D721Med (cell line): ENCODE measurements around the gene FLYWCH1.

Experiments
- DNase-seq: peaks from one replicate; pipeline ENCODE4 v3.0.0; 2011; ENCODE audit warnings: low spot score; ENCODE audit not compliant: insufficient read length
- FAIRE-seq: peaks from 2 replicates; lab custom pipeline; 2011; peaks lifted over from hg19 to GRCh38; lab: Jason Lieb, UNC
- TF ChIP-seq, protein P1 (sequence below): IDR thresholded peaks from 2 replicates; pipeline ENCODE4 v1.5.1; 2012; ENCODE audit warnings: mild to moderate bottlenecking, control low read depth; ENCODE audit not compliant: insufficient read depth; ENCODE audit errors: missing control alignments

FLYWCH1 gene

DNA sequence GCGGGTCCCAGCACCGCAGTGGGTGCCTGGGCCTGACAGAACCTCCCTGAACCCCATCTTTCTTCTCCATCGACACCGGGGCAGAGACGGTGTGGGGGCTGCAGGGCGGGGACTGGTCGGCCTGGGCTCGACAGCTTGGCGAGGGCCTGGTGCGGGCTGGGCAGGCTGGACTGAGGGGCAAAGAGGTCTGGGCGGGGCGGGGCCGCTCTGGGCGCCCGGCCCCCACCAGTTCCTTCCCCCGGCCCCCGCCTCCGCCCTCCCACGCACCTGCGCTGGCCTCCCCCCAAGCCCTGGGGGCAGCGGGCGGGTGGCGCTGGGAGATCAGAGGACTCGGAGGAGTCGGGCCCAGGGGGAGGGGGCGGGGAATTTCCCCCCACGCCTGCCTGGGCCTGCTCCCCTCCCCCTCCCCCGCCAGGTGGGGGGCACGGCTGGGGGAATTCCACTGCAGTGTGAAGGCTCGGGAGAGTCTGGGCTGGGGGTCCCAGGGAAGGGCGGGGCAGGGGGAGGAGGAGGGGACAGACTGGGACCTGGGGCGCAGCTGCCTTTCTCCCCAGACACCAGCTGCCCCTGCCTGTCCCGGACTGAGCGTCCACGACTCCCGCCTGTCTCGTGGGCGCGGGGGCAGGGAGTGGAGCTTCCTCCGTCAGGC, 51.5 kb downstream of the FLYWCH1 start:
- no peak for FAIRE-seq

DNA sequence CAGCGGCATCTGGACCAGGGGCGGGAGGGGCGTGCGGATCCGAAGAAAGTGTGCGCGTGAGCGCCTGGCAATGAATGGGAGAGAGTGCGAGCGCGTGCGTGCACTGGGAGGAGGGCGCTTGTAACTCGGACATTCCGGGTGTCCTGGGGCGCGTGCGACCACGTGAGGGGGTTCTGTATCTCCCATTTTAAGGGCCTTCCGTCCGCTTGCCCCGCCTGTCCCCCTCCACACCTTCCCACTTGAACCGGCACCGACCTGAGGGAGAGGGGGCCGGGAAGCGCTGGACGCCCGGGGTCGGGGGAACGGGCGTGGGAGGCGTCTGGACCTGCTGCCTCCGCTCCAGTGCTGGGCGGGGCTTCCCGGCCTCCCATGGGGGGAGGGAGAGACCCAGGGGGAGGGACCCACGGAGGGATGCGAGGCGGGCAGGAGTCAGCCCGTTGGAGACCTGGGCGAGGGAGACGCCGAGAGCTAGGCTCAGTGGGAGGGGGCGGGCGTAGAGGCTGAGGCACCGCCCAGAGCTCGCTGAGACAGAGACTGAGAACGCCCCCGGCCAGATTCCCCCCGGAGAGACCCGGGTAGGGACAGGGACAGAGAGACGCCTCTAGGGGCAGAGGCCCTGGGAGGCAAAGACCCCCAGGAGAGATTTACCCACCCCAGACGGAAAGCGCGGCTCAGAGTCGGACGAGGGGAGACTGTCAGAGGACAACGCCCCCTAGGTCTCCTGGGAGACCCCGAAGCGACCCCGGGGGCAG, 52.2 kb downstream of the FLYWCH1 start, which contains the start of gene KREMEN2:
TSS of gene KREMEN2 (plus strand) at position 553 of the 752 bp plus-strand sequence. CDS start 246 bp downstream, outside the sequence.
- DNase-seq: peak; percentile 87
- TF ChIP-seq, protein P1, sequence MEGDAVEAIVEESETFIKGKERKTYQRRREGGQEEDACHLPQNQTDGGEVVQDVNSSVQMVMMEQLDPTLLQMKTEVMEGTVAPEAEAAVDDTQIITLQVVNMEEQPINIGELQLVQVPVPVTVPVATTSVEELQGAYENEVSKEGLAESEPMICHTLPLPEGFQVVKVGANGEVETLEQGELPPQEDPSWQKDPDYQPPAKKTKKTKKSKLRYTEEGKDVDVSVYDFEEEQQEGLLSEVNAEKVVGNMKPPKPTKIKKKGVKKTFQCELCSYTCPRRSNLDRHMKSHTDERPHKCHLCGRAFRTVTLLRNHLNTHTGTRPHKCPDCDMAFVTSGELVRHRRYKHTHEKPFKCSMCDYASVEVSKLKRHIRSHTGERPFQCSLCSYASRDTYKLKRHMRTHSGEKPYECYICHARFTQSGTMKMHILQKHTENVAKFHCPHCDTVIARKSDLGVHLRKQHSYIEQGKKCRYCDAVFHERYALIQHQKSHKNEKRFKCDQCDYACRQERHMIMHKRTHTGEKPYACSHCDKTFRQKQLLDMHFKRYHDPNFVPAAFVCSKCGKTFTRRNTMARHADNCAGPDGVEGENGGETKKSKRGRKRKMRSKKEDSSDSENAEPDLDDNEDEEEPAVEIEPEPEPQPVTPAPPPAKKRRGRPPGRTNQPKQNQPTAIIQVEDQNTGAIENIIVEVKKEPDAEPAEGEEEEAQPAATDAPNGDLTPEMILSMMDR: peak; percentile 4
- FAIRE-seq: no peak

More for the DNA sequence above, 51.5 kb downstream of the FLYWCH1 start:
- TF ChIP-seq, protein P1: no peak
- DNase-seq: no peak

DNA sequence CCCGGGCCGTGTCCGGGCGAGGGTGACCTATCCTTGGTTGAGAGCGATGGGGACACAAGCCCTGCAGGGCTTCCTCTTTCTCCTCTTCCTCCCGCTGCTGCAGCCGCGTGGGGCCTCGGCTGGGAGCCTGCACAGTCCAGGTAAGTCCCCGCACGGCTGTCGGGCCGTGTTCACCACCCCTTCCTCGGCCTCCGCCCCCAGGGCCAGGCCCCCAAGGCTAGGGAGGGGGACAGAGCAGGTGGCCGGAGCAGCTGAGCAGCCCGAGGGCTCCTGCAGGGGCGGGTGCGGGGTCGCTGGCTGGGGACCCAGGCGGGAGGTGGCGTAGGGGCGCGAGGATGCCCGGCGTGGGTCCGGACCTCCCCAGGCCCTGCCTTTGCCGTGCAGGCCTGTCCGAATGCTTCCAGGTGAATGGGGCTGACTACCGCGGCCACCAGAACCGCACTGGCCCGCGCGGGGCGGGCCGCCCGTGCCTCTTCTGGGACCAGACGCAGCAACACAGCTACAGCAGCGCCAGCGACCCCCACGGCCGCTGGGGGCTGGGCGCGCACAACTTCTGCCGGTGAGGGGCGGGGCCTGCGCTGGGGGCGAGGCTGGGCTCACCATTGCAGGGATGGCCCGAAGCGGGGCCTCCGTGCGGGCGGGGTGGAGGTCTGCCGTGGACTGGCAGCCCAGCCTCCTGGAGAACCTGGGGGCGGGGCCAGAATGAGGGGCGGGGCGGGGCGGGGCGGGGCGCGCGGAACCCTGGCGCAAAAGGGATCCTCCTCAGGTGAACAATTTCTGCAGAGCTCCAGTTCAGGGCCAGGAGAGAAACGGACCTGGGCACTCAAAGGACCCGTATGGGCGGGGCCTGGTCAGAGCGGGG, 53.0 kb downstream of the FLYWCH1 start:
- no peak for FAIRE-seq
- TF ChIP-seq, protein P1: no peak
- peak; percentile 98 for DNase-seq

DNA sequence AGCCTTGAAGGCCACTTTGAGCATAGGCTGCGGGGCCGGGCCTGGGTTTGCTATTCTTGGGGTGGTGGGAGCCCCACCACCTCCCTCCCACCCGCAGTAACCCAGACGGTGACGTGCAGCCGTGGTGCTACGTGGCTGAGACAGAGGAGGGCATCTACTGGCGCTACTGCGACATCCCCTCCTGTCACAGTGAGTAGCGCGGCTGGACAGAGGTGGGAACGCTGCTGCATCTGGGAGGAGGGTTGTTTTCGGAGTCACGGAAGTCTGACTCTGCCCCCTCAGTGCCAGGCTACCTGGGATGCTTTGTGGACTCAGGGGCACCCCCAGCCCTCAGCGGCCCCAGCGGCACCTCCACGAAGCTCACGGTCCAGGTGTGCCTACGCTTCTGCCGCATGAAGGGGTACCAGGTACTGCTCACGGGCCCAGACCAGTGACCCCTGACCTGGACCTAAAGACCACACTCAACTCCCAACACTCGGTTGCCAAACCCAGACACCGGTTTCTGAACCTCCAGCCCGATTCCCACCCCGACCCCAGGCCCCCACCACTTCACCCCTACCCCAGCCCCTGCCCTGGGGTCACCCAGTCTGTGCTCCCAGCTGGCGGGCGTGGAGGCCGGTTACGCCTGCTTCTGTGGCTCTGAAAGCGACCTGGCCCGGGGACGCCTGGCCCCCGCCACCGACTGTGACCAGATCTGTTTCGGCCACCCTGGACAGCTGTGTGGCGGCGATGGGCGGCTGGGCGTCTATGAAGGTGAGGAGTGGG, 54.5 kb downstream of the FLYWCH1 start:
- DNase-seq: no peak
- TF ChIP-seq, protein P1: no peak
- no peak for FAIRE-seq

DNA sequence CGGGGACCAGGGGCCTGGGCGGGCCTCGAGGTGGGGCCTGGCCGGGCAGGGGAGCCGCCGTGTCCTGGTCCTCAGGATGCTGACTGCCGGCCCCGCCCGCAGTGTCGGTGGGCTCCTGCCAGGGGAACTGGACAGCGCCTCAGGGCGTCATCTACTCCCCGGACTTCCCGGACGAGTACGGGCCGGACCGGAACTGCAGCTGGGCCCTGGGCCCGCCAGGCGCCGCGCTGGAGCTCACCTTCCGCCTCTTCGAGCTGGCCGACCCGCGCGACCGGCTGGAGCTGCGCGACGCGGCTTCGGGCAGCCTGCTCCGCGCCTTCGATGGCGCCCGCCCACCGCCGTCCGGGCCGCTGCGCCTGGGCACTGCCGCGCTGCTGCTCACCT, 55.1 kb downstream of the FLYWCH1 start:
- TF ChIP-seq, protein P1: no peak
- no peak for FAIRE-seq
- no peak for DNase-seq

DNA sequence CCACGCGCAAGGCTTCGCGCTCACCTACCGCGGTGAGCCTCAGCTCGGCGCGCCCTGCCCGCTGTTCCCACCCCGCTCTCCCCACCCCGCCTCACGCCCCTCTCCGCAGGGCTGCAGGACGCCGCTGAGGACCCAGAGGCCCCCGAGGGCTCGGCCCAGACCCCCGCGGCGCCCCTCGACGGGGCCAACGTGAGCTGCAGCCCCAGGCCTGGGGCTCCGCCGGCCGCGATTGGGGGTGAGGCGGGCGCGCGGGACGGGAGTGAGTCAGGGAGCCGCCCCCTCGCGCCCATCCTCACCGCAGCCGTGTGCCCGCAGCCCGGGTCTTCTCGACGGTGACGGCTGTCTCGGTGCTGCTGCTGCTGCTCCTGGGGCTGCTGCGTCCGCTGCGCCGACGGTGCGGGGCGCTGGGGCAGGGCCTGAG, 55.5 kb downstream of the FLYWCH1 start:
- FAIRE-seq (no peak), DNase-seq (no peak)
- TF ChIP-seq, protein P1: no peak
